Ascending aorta (tissue), 2 donors: Measurements from ENCODE around the gene PIWIL1. TPM values are rescaled to one million over a fixed set of nuclear protein-coding genes. Genes with fewer than 3 reads are reported as not detected.

Experiments used
- DNase-seq, 2 donors: peaks; one replicate each; pipeline ENCODE4 v3.0.0-alpha.2; 2019; ENCODE audit warnings: low spot score in 2 of 2
- H3K27ac ChIP-seq, 2 donors: fragments of 200-600 bp; sonication (generic); one replicate each; pipeline ENCODE4 v1.5.1; 2016 to 2017; ENCODE audit warnings: mild to moderate bottlenecking in 1 of 2
- H3K27me3 ChIP-seq: fragments of 200-600 bp; sonication (generic); one replicate; pipeline ENCODE4 v1.5.1; 2017
- H3K36me3 ChIP-seq, 2 donors: fragments of 200-600 bp; sonication (generic); one replicate each; pipeline ENCODE4 v1.5.1; 2016
- H3K4me1 ChIP-seq, 2 donors: fragments of 200-600 bp; sonication (generic); one replicate each; pipeline ENCODE4 v1.5.1; 2016 to 2017; ENCODE audit warnings: mild to moderate bottlenecking in 1 of 2
- H3K4me3 ChIP-seq, 2 donors: fragments of 200-600 bp; sonication (generic); one replicate each; pipeline ENCODE4 v1.5.1; 2016 to 2017; ENCODE audit warnings: mild to moderate bottlenecking in 1 of 2
- H3K9me3 ChIP-seq, 2 donors: fragments of 200-600 bp; sonication (generic); one replicate each; pipeline ENCODE4 v1.5.1; 2016
- CTCF ChIP-seq, 3 experiments: fragments of 200-600 bp in 2 of 3; fragments of 450-650 bp in 1 of 3; sonication (generic) in 2 of 3; IDR thresholded peaks; one replicate each; pipeline ENCODE4 v1.5.1; 2016 to 2019; ENCODE audit warnings: antibody characterized with exemption in 3 of 3, mild to moderate bottlenecking in 1 of 3, moderate library complexity in 1 of 3
- intact Hi-C: fragments of 100-400 bp; cut with DNase I; formaldehyde crosslinking; loops from one replicate; pipeline ENCODE4 v1.15.1; 2023
- total RNA-seq: library from RNA; depleted of rRNA; stranded (reverse); fragments of >200 nt; gene quantifications from one replicate; pipeline ENCODE4 v1.1.0, GENCODE V29; 2016

Gene PIWIL1
- total RNA-seq, 1 donor from 2014 or later, result not detected

- DNase-seq, result no peak
- Histone ChIP-seq H3K27me3 (no peaks in the 10 kb centered on the region), H3K27ac (no peak overlapping the region), H3K4me3 (no peak overlapping the region), H3K9me3 (no peaks in the 10 kb centered on the region), H3K4me1 (no peaks in the 10 kb centered on the region), H3K36me3 (no peaks in the 10 kb centered on the region)
- no peak for TF ChIP-seq CTCF (IDR thresholded peaks at IDR 0.05)
- intact Hi-C loops, result no loop called here
Measured at GRCh38 chr12:130366159-130366558, 28.5 kb downstream of the PIWIL1 start.

GRCh38 chr12:130367003-130367402, 29.3 kb downstream of the PIWIL1 start:
- no peaks in the 10 kb centered on the region for H3K9me3 ChIP-seq
- no peaks in the 10 kb centered on the region for H3K4me1 ChIP-seq
- no peak for DNase-seq
- no peak for TF ChIP-seq CTCF (IDR thresholded peaks at IDR 0.05)
- H3K4me3 ChIP-seq, result no peak overlapping the region
- intact Hi-C loops, result no loop called here
- H3K27ac ChIP-seq, result no peak overlapping the region
- H3K36me3 ChIP-seq, result no peaks in the 10 kb centered on the region
- no peaks in the 10 kb centered on the region for H3K27me3 ChIP-seq

DNA sequence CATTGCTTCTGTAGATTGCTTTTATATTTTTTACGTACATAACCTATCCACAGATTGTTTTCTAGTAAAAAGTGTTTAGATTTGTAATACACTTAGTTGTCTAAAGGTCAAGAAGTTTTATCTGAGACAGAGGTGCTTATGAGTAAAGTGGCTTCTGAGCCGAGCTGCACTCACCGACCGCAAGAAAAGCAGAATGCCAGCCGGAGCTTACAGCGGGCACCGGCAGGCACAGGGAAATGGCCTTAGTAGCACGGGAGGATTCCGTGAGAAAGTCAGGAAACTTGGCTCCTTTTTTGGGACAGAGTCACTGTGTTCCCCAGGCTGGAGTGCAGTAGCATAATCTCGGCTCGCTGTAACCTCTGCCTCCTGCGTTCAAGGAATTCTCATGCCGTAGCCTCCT, 29.8 kb downstream of the PIWIL1 start:
- DNase-seq, result no peak
- H3K27me3 ChIP-seq, result no peaks in the 10 kb centered on the region
- H3K9me3 ChIP-seq, result no peaks in the 10 kb centered on the region
- H3K36me3 ChIP-seq, result no peaks in the 10 kb centered on the region
- intact Hi-C loops, result no loop called here
- H3K4me3 ChIP-seq, result no peak overlapping the region
- no peaks in the 10 kb centered on the region for H3K4me1 ChIP-seq
- H3K27ac ChIP-seq, result no peak overlapping the region
- no peak for TF ChIP-seq CTCF (IDR thresholded peaks at IDR 0.05)

DNA sequence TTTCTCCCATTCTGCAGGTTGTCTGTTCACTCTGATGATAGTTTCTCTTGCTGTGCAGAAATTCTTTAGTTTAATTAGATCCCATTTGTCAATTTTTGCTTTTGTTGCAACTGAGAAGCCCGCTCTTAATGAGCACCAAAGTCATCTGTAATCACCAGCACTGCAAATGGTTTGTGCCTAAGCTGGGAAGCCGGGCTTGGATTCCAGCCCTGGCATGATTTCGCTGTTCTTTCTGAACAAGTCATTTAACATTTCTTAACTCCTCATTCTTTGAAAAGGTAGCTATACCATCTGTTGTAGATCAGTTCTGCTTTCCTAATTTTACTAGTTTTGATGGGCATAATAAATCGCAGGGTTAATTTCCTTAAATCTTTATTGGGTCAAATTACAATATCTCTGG, 32.1 kb downstream of the PIWIL1 start:
- Histone ChIP-seq H3K4me1 (no peaks in the 10 kb centered on the region), H3K27ac (no peak overlapping the region), H3K36me3 (no peaks in the 10 kb centered on the region), H3K4me3 (no peak overlapping the region), H3K27me3 (no peaks in the 10 kb centered on the region), H3K9me3 (no peaks in the 10 kb centered on the region)
- no peak for DNase-seq
- intact Hi-C loops, result no loop called here
- TF ChIP-seq CTCF (IDR thresholded peaks at IDR 0.05), result no peak

DNA sequence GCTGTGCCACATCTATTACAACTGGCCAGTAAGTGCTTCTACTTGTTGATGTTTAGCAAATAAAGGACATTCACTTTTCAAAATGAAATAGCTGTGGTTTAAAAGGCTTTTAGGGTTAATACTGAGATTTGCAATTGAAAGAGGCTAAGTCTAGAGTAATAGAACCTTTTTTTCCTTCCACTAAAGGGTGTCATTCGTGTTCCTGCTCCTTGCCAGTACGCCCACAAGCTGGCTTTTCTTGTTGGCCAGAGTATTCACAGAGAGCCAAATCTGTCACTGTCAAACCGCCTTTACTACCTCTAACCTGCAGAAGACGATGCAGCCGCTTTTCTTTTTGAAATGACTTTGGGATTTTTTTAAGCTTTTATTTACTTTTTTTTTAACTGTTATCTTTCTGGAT, 33.6 kb downstream of the PIWIL1 start:
- H3K36me3 ChIP-seq, result no peaks in the 10 kb centered on the region
- H3K27ac ChIP-seq, result no peak overlapping the region
- H3K4me3 ChIP-seq, result no peak overlapping the region
- H3K4me1 ChIP-seq, result no peaks in the 10 kb centered on the region
- no peak for DNase-seq
- intact Hi-C loops, result no loop called here
- TF ChIP-seq CTCF (IDR thresholded peaks at IDR 0.05), result no peak
- no peaks in the 10 kb centered on the region for H3K9me3 ChIP-seq
- H3K27me3 ChIP-seq, result no peaks in the 10 kb centered on the region

DNA sequence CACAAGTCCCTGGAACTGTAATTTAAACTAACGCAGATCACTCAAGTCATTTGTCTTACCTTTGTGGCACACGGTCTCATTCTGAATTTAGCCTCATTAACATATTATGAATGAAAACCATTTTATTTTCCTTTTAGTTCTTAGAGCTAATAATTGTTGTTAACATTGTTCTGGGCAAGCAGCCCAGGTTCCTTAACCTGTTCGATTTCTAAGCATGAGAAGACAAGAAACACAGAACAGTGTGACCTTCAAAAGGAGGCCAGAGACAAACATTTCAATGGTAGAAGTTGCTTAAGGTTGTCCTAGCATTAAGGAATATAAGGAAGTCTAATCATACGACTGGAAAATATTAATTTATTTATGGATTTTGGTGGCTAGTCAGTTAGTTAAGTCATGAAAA, 35.2 kb downstream of the PIWIL1 start:
- H3K4me1 ChIP-seq, result no peaks in the 10 kb centered on the region
- no peak for DNase-seq
- no peaks in the 10 kb centered on the region for H3K9me3 ChIP-seq
- no peaks in the 10 kb centered on the region for H3K36me3 ChIP-seq
- H3K4me3 ChIP-seq, result no peak overlapping the region
- intact Hi-C loops, result no loop called here
- H3K27ac ChIP-seq, result no peak overlapping the region
- no peaks in the 10 kb centered on the region for H3K27me3 ChIP-seq
- no peak for TF ChIP-seq CTCF (IDR thresholded peaks at IDR 0.05)
